Limb (tissue), 2 donors: ENCODE measurements around the gene LLGL1.

Source experiments
- DNase-seq, 2 donors: peaks; one replicate each; pipeline ENCODE4 v3.0.0-alpha.2; 2016; ENCODE audit errors: extremely low spot score in 2 of 2

The LLGL1 gene

GRCh38 chr17:18267927-18268711 is 42.7 kb downstream of the LLGL1 start:
- no peak for DNase-seq

GRCh38 chr17:18270046-18270931 is 44.9 kb downstream of the LLGL1 start:
- DNase-seq: no peak

DNA sequence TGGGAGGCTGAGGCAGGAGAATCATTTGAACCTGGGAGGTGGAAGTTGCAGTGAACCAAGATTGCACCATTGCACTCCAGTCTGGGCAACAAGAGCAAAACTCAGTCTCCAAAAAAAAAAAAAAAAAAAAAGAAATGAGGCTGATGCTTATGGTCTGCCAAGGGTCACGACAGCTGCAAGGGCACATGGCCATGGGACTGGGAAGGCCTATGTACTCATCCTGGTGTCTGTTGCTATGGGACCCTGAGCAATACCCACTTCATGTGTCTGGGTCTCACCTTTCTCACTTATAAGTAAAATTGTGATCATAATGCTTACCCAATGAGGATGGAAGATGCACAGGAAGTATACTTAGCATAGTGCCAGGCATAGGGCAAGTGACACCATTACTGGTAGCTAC is 51.6 kb downstream of the LLGL1 start:
- no peak for DNase-seq

GRCh38 chr17:18278867-18279266 is 53.4 kb downstream of the LLGL1 start:
- DNase-seq: no peak

- DNase-seq: no peak
Measured at GRCh38 chr17:18280249-18280648, 54.8 kb downstream of the LLGL1 start.

DNA sequence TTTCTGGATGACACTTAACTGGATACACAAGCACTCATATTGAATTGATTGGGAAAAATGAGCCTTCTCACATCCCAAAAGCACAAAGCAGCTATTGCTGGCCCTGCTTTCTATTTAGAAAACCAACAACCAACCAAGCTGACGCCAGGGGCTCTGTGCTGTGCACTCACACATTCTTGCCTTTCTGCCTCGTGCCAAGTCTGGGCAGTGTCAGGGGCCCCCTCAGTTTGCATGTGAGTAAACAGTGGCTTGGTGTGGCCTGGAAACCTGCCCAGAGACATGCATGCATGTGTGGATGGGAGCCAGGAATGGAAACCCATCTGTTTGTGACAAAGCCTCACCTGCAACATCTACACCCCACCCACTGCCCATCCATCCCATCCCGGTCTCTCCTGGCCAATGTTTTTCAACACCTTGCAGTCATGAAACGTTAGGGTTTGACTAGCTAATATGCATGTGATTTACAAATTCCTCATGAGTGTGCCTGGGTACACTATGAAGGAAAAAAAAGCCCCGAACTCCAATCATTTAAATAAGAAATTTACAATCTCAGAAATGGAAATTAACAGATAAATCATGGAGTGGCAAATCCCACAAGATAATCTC is 55.4 kb downstream of the LLGL1 start:
- DNase-seq: no peak

- no peak for DNase-seq
Measured at GRCh38 chr17:18281788-18282187, 56.4 kb downstream of the LLGL1 start.

- no peak for DNase-seq
Measured at GRCh38 chr17:18285296-18285695, 59.9 kb downstream of the LLGL1 start.

GRCh38 chr17:18291718-18292540 is 66.5 kb downstream of the LLGL1 start:
- DNase-seq: no peak
